GM10266 (cell line): Measurements from ENCODE around the gene NEK5.

Experiments
- DNase-seq: peaks from one replicate; pipeline ENCODE4 v3.0.0; 2012; ENCODE audit errors: extremely low spot score
- TF ChIP-seq, protein P1 (sequence below): IDR thresholded peaks from 2 replicates; pipeline ENCODE4 v1.5.1; 2012; ENCODE audit warnings: mild to moderate bottlenecking, low read depth; ENCODE audit not compliant: control insufficient read depth, insufficient read depth; ENCODE audit errors: missing control alignments

The NEK5 gene

DNA sequence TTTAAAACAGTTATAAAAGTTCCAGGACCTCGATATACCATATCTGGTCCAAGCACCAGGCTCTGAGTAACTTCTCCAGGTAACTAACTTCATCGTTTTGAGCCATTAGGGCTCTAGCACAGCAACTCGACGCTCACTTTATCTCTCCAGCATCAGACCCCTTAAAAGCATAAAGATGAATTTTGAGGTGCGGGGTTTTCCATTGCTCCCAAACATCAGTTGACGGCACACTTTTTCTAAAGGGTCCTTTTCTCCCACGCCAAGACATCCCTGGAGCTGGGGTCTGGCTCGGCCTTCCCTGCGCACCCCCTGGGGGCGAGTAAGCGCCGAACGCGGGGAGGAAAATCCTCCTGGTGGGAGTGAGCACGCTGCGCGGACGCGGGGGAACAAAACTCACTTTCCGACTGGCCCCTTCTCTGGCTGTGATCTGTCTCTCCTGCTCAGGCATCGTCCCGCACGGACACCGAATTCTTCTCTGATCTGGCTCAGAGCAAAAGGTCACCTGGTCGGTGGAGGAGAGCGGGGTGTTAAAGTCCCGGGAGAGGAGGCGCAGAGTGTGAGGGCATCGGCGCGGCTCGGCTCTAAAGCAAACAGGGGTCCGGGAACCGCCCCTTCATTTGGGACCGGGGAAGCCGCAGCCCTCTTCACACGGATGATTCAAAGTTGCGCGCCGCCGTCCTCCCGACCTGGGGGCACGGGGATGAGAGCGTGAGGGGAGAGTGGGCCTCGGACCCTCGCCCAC lies 117.8 kb downstream of the NEK5 start, which contains the start of gene ATP7B:
ATP7B (minus strand) TSS at position 561 of the 742 bp plus-strand sequence; CDS start at position 448, 113 bp downstream.
- TF ChIP-seq, protein P1, sequence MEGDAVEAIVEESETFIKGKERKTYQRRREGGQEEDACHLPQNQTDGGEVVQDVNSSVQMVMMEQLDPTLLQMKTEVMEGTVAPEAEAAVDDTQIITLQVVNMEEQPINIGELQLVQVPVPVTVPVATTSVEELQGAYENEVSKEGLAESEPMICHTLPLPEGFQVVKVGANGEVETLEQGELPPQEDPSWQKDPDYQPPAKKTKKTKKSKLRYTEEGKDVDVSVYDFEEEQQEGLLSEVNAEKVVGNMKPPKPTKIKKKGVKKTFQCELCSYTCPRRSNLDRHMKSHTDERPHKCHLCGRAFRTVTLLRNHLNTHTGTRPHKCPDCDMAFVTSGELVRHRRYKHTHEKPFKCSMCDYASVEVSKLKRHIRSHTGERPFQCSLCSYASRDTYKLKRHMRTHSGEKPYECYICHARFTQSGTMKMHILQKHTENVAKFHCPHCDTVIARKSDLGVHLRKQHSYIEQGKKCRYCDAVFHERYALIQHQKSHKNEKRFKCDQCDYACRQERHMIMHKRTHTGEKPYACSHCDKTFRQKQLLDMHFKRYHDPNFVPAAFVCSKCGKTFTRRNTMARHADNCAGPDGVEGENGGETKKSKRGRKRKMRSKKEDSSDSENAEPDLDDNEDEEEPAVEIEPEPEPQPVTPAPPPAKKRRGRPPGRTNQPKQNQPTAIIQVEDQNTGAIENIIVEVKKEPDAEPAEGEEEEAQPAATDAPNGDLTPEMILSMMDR = no peak
- peak; percentile 29 for DNase-seq

DNA sequence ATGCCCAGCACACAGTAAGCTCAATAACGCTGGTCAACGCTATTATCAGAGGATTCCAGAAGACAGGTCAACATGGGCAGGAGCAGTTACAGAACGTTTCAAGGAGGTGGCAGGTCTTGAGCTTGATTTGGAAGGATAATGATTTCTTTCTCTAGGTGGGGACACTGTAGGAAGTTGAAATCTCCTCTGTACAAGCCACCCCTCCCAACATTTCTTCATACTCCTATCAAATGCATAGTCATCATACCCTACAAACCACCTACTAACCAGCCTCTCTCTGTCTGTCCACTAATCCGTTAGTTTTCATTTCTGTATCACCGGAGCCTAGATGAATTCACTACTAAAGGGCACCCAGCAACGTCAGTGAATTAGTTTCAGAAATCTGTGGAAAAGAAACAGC lies 118.9 kb downstream of the NEK5 start:
- TF ChIP-seq, protein P1 = no peak
- DNase-seq = no peak

DNA sequence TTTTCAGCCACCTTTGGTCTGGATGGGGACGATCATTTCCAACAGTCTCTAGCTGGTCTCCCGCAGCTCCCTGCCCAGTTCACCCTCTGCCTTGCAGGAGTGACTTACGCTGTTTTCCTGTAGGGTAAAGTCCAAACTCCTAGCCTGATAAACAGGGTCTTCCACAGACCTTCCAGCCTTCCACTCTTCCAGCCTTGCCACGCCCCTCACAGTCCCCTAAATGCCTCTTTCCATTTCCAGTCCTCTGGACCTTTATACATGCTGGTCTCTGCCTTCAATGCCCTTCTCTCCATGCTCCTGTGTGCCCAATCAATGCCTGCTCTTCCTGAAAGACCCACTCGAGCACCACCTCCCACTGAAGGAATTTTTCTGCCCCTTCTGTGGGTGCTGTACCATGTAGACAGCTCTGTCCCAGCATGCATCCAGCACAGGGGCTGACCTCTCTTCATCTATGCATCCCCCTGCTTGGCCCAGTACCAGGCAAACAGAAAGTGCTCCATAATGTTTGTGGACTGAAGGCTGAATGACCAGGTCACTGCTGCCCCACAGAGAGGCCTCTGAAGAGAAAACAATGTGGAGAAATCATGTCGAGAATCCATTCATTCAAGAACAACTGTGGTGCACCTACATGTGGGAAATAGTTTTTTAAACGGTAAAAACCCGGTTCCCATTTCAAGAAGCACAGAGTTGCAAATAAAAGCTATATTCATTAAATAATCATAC lies 122.2 kb downstream of the NEK5 start:
- TF ChIP-seq, protein P1 = no peak
- no peak for DNase-seq

DNA sequence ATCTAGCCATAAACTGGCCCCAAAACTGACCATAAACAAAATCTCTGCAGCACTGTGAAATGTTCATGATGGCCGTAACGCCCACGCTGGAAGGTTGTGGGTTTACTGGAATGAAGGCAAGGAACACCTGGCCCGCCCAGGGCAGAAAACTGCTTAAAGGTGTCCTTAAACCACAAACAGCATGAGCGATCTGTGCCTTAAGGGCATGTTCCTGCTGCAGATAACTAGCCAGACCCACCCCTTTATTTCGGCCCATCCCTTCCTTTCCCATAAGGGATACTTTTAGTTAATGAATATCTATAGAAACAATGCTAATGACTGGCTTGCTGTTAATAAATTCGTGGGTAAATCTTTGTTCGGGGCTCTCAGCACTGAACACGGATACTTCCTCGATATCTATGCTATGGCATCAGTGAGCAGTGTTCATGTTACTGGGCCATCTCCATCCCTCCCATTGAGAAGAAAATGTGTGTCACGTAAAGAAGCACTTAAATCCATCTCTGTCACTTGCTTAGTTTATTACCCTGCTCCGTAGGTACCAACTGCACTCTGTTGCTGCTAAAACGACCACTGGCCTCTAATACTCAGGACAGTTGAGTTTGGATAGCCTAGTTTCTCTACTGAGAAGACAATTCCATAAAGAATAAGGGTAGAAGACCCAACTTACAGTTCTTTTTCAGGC lies 122.9 kb downstream of the NEK5 start:
- TF ChIP-seq, protein P1 = no peak
- DNase-seq = no peak

DNA sequence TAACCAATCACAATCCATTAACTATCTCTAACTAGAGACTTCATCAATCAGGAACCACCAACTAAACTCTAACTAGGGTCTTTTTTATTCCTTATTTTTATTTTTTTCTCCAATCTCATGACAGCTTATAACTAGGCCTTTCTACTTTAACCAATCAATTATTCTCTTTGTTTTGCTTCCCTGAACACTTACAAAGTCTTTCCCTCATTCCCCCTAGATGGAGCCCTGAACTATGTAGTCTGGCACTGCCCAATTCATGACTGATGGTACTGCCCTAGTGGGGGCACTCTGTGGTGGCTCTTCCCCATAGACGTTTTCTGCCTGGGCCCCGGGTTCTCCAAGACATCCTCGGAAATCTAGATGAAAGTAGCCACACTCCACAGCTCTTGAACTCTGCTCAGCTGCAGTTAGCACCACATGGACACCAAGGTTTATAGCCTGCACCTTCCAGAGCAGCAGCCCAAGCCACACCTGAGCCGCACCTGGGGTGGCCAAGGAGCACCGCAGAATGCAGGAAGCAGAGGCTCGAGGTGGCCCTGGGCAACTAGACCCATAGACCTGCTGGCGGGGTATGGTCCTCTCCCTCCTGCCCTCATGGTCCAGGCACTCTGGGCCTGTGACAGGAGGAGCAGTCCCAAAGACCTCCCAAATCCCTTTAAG lies 124.2 kb downstream of the NEK5 start:
- DNase-seq = no peak
- TF ChIP-seq, protein P1 = no peak

DNA sequence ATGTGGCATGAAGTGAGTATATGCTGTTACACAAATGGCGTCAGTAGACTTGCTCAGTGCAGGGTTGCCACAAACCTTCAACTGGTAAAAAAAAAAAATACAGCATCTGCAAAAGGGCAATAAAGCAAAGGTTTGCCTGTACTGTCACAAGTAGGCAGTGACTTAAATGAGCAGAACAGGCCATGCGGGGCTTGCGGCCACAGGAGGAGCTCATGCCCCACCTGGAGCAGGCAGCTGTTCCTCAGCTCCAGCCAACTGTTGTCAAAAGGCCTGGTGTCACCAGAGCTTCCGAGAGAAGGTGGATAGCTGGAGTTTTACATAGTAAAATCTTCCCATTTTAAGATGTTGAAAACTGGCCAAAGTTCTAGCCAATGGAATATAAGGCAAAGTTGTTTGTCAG lies 125.3 kb downstream of the NEK5 start:
- TF ChIP-seq, protein P1 = no peak
- DNase-seq = no peak

DNA sequence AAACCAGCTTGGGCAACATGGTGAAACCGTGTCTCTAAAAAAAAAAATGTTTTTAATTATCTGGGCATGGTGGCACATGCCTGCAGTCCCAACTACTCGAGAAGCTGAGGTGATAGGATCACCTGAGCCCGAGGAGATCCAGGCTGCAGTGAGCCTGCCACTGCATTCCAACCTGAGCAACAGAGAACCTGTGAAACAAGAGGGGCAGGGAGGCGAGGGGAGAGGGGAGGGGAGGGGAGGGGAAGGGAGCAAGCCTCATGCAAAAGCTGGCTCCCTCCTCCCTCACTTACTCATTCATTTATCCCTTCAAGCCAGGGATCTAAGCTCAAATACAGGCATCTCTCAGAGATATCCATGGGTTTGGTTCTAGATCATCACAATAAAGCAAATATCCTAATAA lies 126.5 kb downstream of the NEK5 start:
- TF ChIP-seq, protein P1 = no peak
- DNase-seq = no peak
